Astrocyte (in vitro differentiated cells and primary cell): Measurements from ENCODE around the gene GFRA4.

Source experiments
- EZH2 ChIP-seq: IDR thresholded peaks from 2 replicates; pipeline ENCODE4 v1.6.1; 2012; ENCODE audit warnings: mild to moderate bottlenecking, low read length, inconsistent platforms; ENCODE audit not compliant: insufficient read depth
- TF ChIP-seq, protein P1 (sequence below): IDR thresholded peaks from 2 replicates; pipeline ENCODE4 v1.5.1; 2011; ENCODE audit warnings: low read depth, mild to moderate bottlenecking, inconsistent platforms, low read length, moderate library complexity; ENCODE audit not compliant: insufficient read depth

DNA sequence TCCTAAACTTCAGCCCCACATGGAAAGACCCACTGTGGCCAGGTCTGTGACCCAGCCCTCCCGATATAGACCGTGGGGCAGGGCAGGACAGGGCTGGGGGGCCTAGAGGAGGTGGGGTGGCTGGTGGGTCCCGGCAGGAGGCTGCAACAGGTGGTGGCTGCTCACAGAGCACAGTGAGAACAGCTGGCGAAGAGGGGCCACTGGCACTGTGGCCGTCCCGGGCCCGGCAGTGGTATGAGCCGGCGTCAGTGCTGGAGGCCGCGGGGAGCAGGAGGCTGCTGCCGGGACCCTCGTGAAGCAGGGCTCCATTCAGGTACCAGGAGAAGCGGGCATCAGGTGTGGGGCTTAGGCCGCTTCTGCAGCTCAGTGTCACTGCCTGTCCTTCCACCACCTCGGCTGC is 35.8 kb upstream of the GFRA4 start:
- TF ChIP-seq, protein P1, sequence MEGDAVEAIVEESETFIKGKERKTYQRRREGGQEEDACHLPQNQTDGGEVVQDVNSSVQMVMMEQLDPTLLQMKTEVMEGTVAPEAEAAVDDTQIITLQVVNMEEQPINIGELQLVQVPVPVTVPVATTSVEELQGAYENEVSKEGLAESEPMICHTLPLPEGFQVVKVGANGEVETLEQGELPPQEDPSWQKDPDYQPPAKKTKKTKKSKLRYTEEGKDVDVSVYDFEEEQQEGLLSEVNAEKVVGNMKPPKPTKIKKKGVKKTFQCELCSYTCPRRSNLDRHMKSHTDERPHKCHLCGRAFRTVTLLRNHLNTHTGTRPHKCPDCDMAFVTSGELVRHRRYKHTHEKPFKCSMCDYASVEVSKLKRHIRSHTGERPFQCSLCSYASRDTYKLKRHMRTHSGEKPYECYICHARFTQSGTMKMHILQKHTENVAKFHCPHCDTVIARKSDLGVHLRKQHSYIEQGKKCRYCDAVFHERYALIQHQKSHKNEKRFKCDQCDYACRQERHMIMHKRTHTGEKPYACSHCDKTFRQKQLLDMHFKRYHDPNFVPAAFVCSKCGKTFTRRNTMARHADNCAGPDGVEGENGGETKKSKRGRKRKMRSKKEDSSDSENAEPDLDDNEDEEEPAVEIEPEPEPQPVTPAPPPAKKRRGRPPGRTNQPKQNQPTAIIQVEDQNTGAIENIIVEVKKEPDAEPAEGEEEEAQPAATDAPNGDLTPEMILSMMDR = no peak
- no peak for TF ChIP-seq EZH2
